ENCODE data around the gene TRMU. TPM values are rescaled to one million over a fixed set of nuclear protein-coding genes. Genes with fewer than 3 reads are reported as not detected.
"Not testable (repeated sequence)": the region's sequence is repeated elsewhere in the genome, so short reads cannot be mapped to it uniquely, and the experiment has no call there.

Gene TRMU
- polyA plus RNA-seq, 4 donors, result 30.3 to 64.4 (median 53.3) TPM

- DNase-seq (ENCODE audit: low read depth in 4 of 4, low spot score in 3 of 4), result no peak
These were observed 63.9 kb downstream of the TRMU start for GRCh38 chr22:46399251-46400024.

- DNase-seq (ENCODE audit: low read depth in 4 of 4, low spot score in 3 of 4), result no peak
These were observed 65.9 kb downstream of the TRMU start for GRCh38 chr22:46401370-46401769.

GRCh38 chr22:46402505-46402904 is 67.0 kb downstream of the TRMU start:
- no peak for DNase-seq (ENCODE audit: low read depth in 4 of 4, low spot score in 3 of 4)

- DNase-seq (ENCODE audit: low read depth in 4 of 4, low spot score in 3 of 4), result not testable (repeated sequence)
These were observed 68.4 kb downstream of the TRMU start for GRCh38 chr22:46403880-46404279.

- no peak for DNase-seq (ENCODE audit: low read depth in 4 of 4, low spot score in 3 of 4)
These were observed 70.4 kb downstream of the TRMU start for GRCh38 chr22:46405901-46406300.

GRCh38 chr22:46406349-46406748 is 70.8 kb downstream of the TRMU start:
- no peak for DNase-seq (ENCODE audit: low read depth in 4 of 4, low spot score in 3 of 4)

- no peak for DNase-seq (ENCODE audit: low read depth in 4 of 4, low spot score in 3 of 4)
These were observed 71.3 kb downstream of the TRMU start for GRCh38 chr22:46406791-46407190.

Other genes starting within 250 kb of the TRMU start
- 10 to 100 TPM; 10.0 to 30.0 (median 24.5) TPM for gene PPARA, start 185.2 kb upstream of the TRMU start, polyA plus RNA-seq (ENCODE audit: insufficient read length in 4 of 4)
- 10 to 100 TPM; 11.3 to 16.9 (median 14.2) TPM for gene CDPF1, start 85.4 kb upstream of the TRMU start, polyA plus RNA-seq (ENCODE audit: insufficient read length in 4 of 4)
- gene PKDREJ, start 72.4 kb upstream of the TRMU start, polyA plus RNA-seq (ENCODE audit: insufficient read length in 4 of 4), result under 1 TPM; 0.20 to 0.52 (median 0.35) TPM
- gene TTC38, start 67.7 kb upstream of the TRMU start, polyA plus RNA-seq (ENCODE audit: insufficient read length in 4 of 4), result 10 to 100 TPM; 26.1 to 62.7 (median 47.4) TPM
- 10 to 100 TPM; 13.3 to 20.0 (median 15.6) TPM for gene GTSE1, start 38.8 kb upstream of the TRMU start, polyA plus RNA-seq (ENCODE audit: insufficient read length in 4 of 4)
- 10 to 100 TPM in 3 of 4 donors, 1 to 10 TPM in 1; 4.4 to 27.6 (median 24.8) TPM for gene CELSR1, start 201.9 kb downstream of the TRMU start, polyA plus RNA-seq (ENCODE audit: insufficient read length in 4 of 4)